PFSK-1 (cell line): Measurements from ENCODE around the gene WDR33.

Experiments used
- FOXP2 ChIP-seq: optimal IDR thresholded peaks from 2 replicates; pipeline ENCODE3; 2011; ENCODE audit warnings: borderline replicate concordance, control low read depth, inconsistent platforms; ENCODE audit not compliant: insufficient read depth; ENCODE audit errors: extremely low read length, extremely low read depth
- POLR2AphosphoS5 ChIP-seq: IDR thresholded peaks from 2 replicates; pipeline ENCODE4 v1.6.1; 2012; ENCODE audit warnings: low read depth, mild to moderate bottlenecking, control low read depth, low read length, moderate library complexity
- SIN3A ChIP-seq: IDR thresholded peaks from 2 replicates; pipeline ENCODE4 v1.6.1; 2012; ENCODE audit warnings: mild to moderate bottlenecking, low read length, moderate library complexity, borderline replicate concordance; ENCODE audit not compliant: insufficient read depth
- TAF1 ChIP-seq: IDR thresholded peaks from 2 replicates; pipeline ENCODE4 v1.6.1; 2012; ENCODE audit warnings: low read length, control low read depth, borderline replicate concordance; ENCODE audit not compliant: insufficient read depth
- TF ChIP-seq, protein P1 (sequence below), 2 experiments: IDR thresholded peaks; 2 replicates each; pipeline versions ENCODE4 v1.6.1 to v1.8.0; 2011 to 2012; ENCODE audit warnings: low read depth in 2 of 2, low read length in 2 of 2, control low read depth in 1 of 2, inconsistent platforms in 1 of 2, mild to moderate bottlenecking in 1 of 2, moderate library complexity in 1 of 2; ENCODE audit not compliant: insufficient read depth in 1 of 2

WDR33 gene

DNA sequence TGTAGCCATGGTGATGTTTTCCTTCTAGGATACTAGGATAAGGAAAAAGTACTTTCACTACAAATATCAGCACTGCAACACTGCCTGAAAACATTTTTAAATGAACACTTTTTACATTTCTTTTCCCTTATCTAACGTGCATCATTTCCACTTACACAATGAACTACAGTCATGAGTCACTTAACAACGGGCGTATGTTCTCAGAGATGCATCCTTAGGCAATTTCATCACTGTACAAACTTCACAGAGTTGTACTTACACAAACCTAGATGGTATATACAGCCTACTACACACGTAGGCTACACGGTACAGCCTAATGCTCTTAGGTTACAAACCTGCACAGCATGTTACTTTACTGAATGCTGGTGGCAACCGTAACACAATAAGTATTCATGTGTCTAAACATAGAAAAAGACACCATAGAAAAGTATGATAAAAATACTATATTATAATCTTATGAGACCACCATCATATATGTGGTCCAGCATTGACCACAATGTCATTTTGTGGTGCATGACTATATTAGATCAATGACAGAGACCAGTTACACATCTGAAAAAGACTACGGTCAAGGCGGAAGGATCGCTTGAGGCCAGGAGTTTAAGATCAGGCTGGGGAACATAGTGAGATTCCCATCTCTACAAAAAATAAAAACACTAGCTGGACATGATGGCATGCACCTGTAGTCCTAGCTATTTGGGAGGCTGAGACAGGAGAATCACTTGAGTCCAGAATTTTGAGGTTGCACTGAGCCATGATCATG, 39.8 kb downstream of the WDR33 start:
- TF ChIP-seq FOXP2 (no peak), SIN3A (no peak), POLR2AphosphoS5 (no peak), TAF1 (no peak)
- TF ChIP-seq, protein P1, sequence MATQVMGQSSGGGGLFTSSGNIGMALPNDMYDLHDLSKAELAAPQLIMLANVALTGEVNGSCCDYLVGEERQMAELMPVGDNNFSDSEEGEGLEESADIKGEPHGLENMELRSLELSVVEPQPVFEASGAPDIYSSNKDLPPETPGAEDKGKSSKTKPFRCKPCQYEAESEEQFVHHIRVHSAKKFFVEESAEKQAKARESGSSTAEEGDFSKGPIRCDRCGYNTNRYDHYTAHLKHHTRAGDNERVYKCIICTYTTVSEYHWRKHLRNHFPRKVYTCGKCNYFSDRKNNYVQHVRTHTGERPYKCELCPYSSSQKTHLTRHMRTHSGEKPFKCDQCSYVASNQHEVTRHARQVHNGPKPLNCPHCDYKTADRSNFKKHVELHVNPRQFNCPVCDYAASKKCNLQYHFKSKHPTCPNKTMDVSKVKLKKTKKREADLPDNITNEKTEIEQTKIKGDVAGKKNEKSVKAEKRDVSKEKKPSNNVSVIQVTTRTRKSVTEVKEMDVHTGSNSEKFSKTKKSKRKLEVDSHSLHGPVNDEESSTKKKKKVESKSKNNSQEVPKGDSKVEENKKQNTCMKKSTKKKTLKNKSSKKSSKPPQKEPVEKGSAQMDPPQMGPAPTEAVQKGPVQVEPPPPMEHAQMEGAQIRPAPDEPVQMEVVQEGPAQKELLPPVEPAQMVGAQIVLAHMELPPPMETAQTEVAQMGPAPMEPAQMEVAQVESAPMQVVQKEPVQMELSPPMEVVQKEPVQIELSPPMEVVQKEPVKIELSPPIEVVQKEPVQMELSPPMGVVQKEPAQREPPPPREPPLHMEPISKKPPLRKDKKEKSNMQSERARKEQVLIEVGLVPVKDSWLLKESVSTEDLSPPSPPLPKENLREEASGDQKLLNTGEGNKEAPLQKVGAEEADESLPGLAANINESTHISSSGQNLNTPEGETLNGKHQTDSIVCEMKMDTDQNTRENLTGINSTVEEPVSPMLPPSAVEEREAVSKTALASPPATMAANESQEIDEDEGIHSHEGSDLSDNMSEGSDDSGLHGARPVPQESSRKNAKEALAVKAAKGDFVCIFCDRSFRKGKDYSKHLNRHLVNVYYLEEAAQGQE (IDR thresholded peaks at IDR 0.05; ENCODE audit: insufficient read depth in 1 of 2, low read depth in 2 of 2, low read length in 2 of 2): no peak

DNA sequence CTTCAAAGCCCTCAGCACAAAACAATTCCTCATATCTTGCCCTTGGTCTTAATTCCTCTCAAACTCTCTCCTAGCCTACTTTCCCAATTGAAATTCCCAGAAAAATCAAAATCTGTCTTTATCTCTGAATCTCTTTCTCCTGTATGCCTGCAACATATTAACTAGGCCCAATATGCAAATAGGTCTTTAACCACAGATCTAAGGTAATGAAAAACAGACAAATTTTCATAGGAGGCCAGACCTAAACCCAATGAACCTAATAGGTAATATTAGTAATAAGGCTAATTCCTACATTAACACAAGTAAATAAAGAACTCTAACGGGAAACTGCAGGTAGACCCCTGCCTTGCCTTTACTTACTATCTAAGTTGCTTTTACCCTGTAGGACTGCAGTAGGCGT, 41.4 kb downstream of the WDR33 start:
- TF ChIP-seq TAF1: no peak
- no peak for TF ChIP-seq SIN3A
- no peak for TF ChIP-seq POLR2AphosphoS5
- TF ChIP-seq, protein P1 (IDR thresholded peaks at IDR 0.05; ENCODE audit: insufficient read depth in 1 of 2, low read depth in 2 of 2, low read length in 2 of 2): no peak
- TF ChIP-seq FOXP2: no peak

DNA sequence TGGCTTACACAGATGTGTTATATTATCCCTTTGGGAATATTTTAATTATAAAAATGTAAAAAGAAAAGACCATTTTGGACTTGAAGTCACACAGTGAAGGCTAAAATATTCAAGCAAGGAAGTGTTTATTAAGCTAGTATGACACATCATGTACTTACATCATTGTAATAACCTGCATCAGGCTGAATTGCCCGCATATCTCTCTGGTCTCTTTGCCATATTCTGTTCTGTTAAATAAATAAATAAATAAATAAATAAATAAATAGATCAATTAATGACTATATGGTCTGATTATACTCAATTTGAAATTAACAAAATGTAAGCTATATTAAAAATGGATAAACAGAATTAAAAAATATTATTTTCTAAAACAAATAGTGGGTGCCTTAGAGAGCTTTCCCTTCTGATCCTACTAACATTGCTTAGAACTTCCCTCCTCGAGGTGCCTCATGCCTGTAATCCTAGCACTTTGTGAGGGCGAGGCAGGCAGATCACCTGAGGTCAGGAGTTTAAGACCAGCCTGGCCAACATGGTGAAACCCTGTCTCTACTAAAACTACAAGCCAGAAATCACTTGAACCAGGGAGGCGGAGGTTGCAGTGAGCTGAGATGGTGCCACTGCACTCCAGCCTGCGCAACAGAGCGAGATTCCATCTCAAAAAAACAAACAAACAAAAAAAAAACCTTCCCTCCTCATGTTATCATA, 42.0 kb downstream of the WDR33 start:
- TF ChIP-seq TAF1 (no peak), FOXP2 (no peak), POLR2AphosphoS5 (no peak)

DNA sequence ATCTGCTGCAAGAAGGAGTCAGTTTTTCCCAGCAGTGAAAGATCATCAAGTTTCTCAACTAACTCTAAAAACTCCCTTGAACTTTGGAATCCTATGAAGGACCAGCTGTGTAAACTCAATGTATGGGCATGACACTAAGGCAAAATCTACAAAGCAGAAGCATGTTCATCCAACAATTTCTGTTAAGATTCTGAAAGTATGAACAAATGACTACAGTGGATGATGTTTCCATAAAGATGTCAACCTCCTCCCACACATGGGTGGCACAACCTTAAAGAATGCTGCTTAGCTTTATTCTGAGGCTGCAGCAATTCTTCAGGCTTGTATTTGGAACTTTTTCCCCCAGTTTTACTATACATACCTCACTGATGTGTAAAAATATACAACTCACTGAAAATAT, 47.2 kb downstream of the WDR33 start:
- TF ChIP-seq POLR2AphosphoS5: no peak
- TF ChIP-seq TAF1: no peak
- no peak for TF ChIP-seq SIN3A

DNA sequence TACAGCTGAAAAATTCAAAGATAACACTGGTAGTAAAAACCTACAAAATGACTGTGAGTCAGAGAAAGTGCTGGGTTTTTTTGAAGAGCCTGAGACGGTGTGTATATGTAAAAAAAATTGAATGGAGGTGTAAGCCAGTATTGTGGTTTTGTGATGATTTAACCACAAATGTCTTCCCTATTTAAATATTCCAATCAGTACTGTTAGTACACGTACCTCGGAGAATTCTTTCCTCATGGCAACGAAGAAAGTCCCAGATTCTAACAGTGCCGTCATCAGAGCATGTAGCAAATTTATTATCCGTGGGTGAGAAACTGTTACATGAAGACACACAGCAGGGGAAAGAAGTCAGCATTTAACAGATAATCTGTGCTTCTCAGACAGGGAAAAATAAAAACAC, 48.1 kb downstream of the WDR33 start:
- TF ChIP-seq POLR2AphosphoS5 (no peak), SIN3A (no peak)
- TF ChIP-seq, protein P1 (IDR thresholded peaks at IDR 0.05; ENCODE audit: insufficient read depth in 1 of 2, low read depth in 2 of 2, low read length in 2 of 2): no peak

DNA sequence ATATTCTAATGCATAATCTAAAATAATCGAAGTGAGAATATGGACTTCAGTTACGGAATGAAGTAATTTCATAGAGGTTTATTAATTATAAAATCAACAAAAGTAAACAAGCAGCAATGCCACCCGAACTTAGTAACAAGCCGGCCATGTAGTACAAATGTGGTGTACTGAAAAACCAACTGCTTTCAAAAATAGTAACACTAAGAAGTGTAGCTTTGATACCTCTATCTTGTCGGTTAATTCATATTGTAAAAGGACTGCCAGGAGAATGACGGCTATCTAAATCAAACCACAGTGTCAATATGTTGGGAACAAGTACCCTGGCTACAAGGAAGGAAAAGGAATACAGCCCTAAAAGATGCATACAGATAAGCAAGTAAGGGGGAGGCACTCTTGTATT, 48.5 kb downstream of the WDR33 start:
- no peak for TF ChIP-seq SIN3A
